WTC11 (cell line): ENCODE results near the gene SHF. TPM values are rescaled to one million over a fixed set of nuclear protein-coding genes. Genes with fewer than 3 reads are reported as not detected.
A peak's percentile ranks its signal among the peaks of the same experiment; 100 is the strongest.

Source experiments
- ATAC-seq: fragments of 200-7000 bp; cut with Tn5 transposase; 2 replicates; pipeline ENCODE4 v1.10.0; 2021; ENCODE audit warnings: mild to moderate bottlenecking, moderate library complexity
- CTCF ChIA-PET: fragments of 300-600 bp; sonication (Branson Sonifier 250); formaldehyde crosslinking; loops from one replicate; lab custom pipeline; 2021; ENCODE audit warnings: antibody characterized with exemption; lab: Charles Lee
- POLR2A ChIA-PET: fragments of 350-600 bp; sonication (Branson Sonifier 250); formaldehyde crosslinking; loops from one replicate; lab custom pipeline; 2021; ENCODE audit warnings: antibody characterized with exemption; lab: Charles Lee
- DNase-seq: peaks from one replicate; pipeline ENCODE4 v3.0.0; 2021; ENCODE audit warnings: low spot score
- H3K27ac Mint-ChIP-seq: 2 replicates; pipeline ENCODE4 v1.8.0; 2021; ENCODE audit warnings: mixed read lengths
- H3K27me3 Mint-ChIP-seq: 2 replicates; pipeline ENCODE4 v1.8.0; 2021; ENCODE audit warnings: low read depth, mild to moderate bottlenecking, moderate library complexity, mixed read lengths
- H3K36me3 Mint-ChIP-seq: 2 replicates; pipeline ENCODE4 v1.8.0; 2021; ENCODE audit warnings: mixed read lengths
- H3K4me1 Mint-ChIP-seq: 2 replicates; pipeline ENCODE4 v1.8.0; 2022; ENCODE audit warnings: mixed read lengths
- H3K4me3 Mint-ChIP-seq: 2 replicates; pipeline ENCODE4 v1.8.0; 2021; ENCODE audit warnings: mild to moderate bottlenecking, moderate library complexity, mixed read lengths
- H3K9me3 Mint-ChIP-seq: 2 replicates; pipeline ENCODE4 v1.8.0; 2021; ENCODE audit warnings: mixed read lengths
- MAX ChIP-seq: sonication (generic); formaldehyde crosslinking; IDR thresholded peaks from 2 replicates; pipeline ENCODE4 v1.8.0; 2022; ENCODE audit warnings: mild to moderate bottlenecking, missing genetic modification reagents
- PRRX2 ChIP-seq: fragments of 250-450 bp; sonication (Bioruptor Pico); IDR thresholded peaks from 2 replicates; pipeline ENCODE4 v1.8.0; 2021; ENCODE audit warnings: mild to moderate bottlenecking
- RORB ChIP-seq: fragments of 250-450 bp; sonication (Bioruptor Pico); IDR thresholded peaks from 2 replicates; pipeline ENCODE4 v1.9.0; 2021; ENCODE audit warnings: mild to moderate bottlenecking
- SMAD3 ChIP-seq: sonication (generic); formaldehyde crosslinking; IDR thresholded peaks from 2 replicates; pipeline ENCODE4 v1.8.0; 2022; ENCODE audit warnings: missing genetic modification reagents, mild to moderate bottlenecking, borderline replicate concordance
- TEAD1 ChIP-seq: sonication (generic); formaldehyde crosslinking; IDR thresholded peaks from 2 replicates; pipeline ENCODE4 v1.8.0; 2022; ENCODE audit warnings: mild to moderate bottlenecking, missing genetic modification reagents
- ZNF138 ChIP-seq: sonication (generic); formaldehyde crosslinking; conservative IDR thresholded peaks from 2 replicates; pipeline ENCODE4 v1.8.1; 2022; ENCODE audit warnings: mild to moderate bottlenecking, moderate library complexity, missing genetic modification reagents
- ZNF425 ChIP-seq: fragments of 250-450 bp; sonication (Bioruptor Pico); conservative IDR thresholded peaks from 2 replicates; pipeline ENCODE4 v1.9.0; 2021; ENCODE audit warnings: mild to moderate bottlenecking
- ZNF671 ChIP-seq: fragments of 250-450 bp; sonication (Bioruptor Pico); IDR thresholded peaks from 2 replicates; pipeline ENCODE4 v1.8.0; 2021; ENCODE audit warnings: mild to moderate bottlenecking
- total RNA-seq: library from RNA; stranded (reverse); gene quantifications from 3 replicates; pipeline ENCODE4 v1.2.3, GENCODE V29; 2021
- TF ChIP-seq, protein P1 (sequence below): fragments of 200-600 bp; IDR thresholded peaks from 2 replicates; pipeline ENCODE4 v1.8.0; 2022; ENCODE audit warnings: antibody characterized with exemption
- TF ChIP-seq, protein P2 (sequence below): sonication (generic); formaldehyde crosslinking; IDR thresholded peaks from 2 replicates; pipeline ENCODE4 v1.8.1; 2023; ENCODE audit warnings: mild to moderate bottlenecking, missing genetic modification reagents, moderate library complexity
- TF ChIP-seq, protein P3 (sequence below): fragments of 250-450 bp; sonication (Bioruptor Pico); IDR thresholded peaks from 2 replicates; pipeline ENCODE4 v1.9.0; 2021; ENCODE audit warnings: mild to moderate bottlenecking, borderline replicate concordance

SHF gene
- total RNA-seq, 1 experiment from 2014 or later, result 30.6 TPM

DNA sequence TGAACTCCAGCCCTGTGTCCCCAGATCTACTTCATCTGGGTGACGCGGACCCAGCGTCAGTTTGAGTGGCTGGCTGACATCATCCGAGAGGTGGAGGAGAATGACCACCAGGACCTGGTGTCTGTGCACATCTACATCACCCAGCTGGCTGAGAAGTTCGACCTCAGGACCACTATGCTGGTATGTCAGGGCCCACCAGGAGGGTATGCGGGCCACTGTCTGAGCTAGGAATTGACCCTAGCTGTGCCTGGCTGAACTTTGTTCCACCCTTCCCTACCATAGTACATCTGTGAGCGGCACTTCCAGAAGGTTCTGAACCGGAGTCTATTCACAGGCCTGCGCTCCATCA is 24.3 kb downstream of the SHF start (continued):
- TF ChIP-seq PRRX2 (CRISPR knock-in tag), result no peak
- TF ChIP-seq RORB (CRISPR knock-in tag), result no peak
- TF ChIP-seq ZNF138 (CRISPR knock-in tag), result no peak

DNA sequence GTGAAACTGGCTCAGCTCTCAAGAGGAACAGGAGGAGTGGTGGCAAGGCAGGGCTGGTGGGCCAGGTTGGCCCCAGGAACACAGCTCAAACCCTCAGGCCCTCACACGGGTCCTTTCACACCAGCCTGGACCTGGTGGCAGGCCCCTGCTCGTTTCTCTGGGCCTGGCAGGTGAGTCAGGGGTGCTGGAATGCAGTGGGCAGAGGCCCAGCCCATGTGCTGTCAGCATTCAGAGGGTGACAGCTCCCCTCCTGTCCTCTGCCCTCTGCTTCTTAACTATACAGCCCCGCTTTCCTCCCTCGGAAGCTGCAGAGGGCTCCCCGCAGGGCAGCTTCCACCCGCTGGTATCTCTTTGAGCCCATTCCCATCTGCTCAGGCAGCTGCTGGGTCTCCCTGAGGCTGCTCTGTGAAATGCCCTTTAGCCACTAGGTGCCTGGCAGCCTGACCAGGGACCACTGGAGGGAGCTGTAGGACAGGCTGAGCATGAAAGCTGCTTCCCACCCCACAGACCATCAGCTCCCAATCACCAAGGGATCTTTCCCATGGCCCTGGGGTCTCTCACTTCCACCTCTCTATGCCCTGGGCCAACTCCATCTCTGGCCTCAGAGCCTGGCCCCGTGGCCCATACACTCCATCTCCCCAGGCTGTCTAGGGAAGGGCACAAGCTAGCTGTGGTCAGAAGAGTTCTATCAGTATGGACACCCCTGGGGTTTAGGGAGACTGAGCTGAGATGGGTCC is 24.8 kb downstream of the SHF start:
- TF ChIP-seq SMAD3 (CRISPR knock-in tag), result no peak
- 0 out of 2 replicates have a peak, but pooled peaks have one; percentile 39 for TF ChIP-seq TEAD1 (CRISPR knock-in tag)
- peak; percentile 36; the same call in 1 of the 2 replicates for TF ChIP-seq MAX (CRISPR knock-in tag)
- TF ChIP-seq, protein P1, sequence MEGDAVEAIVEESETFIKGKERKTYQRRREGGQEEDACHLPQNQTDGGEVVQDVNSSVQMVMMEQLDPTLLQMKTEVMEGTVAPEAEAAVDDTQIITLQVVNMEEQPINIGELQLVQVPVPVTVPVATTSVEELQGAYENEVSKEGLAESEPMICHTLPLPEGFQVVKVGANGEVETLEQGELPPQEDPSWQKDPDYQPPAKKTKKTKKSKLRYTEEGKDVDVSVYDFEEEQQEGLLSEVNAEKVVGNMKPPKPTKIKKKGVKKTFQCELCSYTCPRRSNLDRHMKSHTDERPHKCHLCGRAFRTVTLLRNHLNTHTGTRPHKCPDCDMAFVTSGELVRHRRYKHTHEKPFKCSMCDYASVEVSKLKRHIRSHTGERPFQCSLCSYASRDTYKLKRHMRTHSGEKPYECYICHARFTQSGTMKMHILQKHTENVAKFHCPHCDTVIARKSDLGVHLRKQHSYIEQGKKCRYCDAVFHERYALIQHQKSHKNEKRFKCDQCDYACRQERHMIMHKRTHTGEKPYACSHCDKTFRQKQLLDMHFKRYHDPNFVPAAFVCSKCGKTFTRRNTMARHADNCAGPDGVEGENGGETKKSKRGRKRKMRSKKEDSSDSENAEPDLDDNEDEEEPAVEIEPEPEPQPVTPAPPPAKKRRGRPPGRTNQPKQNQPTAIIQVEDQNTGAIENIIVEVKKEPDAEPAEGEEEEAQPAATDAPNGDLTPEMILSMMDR, result peak; percentile 68
- TF ChIP-seq, all 79 proteins: peak for 3
- Mint-ChIP-seq H3K36me3 (no peaks in the 10 kb centered on the region), H3K9me3 (no peaks in the 10 kb centered on the region), H3K27me3 (peaks cover 19% of the 10 kb centered on the region), H3K4me1 (peaks cover 25% of the 10 kb centered on the region), H3K27ac (no peak overlapping the region), H3K4me3 (no peak overlapping the region)
- ATAC-seq (peak; percentile 70), DNase-seq (peak; percentile 90)
- POLR2A ChIA-PET, result interaction anchor here (1.0 to 1.7 kb wide), 5 partner anchors 9 to 239 kb away, joined by 3 to 7 read pairs (median 5); a partner anchor contains a TSS
- CTCF ChIA-PET, result interaction anchor here (0.6 to 5.9 kb wide), 60 partner anchors 8 to 543 kb away, joined by 3 to 156 read pairs (median 6); partner anchors contain the start of genes DUOX1, DUOXA1, GATM and SHF

GRCh38 chr15:45161666-45162065 is 26.1 kb downstream of the SHF start:
- H3K4me3 Mint-ChIP-seq, result no peak overlapping the region
- no peaks in the 10 kb centered on the region for H3K36me3 Mint-ChIP-seq
- TF ChIP-seq, protein P2, sequence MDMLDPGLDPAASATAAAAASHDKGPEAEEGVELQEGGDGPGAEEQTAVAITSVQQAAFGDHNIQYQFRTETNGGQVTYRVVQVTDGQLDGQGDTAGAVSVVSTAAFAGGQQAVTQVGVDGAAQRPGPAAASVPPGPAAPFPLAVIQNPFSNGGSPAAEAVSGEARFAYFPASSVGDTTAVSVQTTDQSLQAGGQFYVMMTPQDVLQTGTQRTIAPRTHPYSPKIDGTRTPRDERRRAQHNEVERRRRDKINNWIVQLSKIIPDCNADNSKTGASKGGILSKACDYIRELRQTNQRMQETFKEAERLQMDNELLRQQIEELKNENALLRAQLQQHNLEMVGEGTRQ, result no peak
- TF ChIP-seq ZNF671 (CRISPR knock-in tag) (no peak), TEAD1 (CRISPR knock-in tag) (no peak), ZNF425 (CRISPR knock-in tag) (no peak)
- TF ChIP-seq, protein P3, sequence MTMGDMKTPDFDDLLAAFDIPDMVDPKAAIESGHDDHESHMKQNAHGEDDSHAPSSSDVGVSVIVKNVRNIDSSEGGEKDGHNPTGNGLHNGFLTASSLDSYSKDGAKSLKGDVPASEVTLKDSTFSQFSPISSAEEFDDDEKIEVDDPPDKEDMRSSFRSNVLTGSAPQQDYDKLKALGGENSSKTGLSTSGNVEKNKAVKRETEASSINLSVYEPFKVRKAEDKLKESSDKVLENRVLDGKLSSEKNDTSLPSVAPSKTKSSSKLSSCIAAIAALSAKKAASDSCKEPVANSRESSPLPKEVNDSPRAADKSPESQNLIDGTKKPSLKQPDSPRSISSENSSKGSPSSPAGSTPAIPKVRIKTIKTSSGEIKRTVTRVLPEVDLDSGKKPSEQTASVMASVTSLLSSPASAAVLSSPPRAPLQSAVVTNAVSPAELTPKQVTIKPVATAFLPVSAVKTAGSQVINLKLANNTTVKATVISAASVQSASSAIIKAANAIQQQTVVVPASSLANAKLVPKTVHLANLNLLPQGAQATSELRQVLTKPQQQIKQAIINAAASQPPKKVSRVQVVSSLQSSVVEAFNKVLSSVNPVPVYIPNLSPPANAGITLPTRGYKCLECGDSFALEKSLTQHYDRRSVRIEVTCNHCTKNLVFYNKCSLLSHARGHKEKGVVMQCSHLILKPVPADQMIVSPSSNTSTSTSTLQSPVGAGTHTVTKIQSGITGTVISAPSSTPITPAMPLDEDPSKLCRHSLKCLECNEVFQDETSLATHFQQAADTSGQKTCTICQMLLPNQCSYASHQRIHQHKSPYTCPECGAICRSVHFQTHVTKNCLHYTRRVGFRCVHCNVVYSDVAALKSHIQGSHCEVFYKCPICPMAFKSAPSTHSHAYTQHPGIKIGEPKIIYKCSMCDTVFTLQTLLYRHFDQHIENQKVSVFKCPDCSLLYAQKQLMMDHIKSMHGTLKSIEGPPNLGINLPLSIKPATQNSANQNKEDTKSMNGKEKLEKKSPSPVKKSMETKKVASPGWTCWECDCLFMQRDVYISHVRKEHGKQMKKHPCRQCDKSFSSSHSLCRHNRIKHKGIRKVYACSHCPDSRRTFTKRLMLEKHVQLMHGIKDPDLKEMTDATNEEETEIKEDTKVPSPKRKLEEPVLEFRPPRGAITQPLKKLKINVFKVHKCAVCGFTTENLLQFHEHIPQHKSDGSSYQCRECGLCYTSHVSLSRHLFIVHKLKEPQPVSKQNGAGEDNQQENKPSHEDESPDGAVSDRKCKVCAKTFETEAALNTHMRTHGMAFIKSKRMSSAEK (CRISPR knock-in tag), result no peak
- H3K4me1 Mint-ChIP-seq, result peaks cover 22% of the 10 kb centered on the region
- no peaks in the 10 kb centered on the region for H3K9me3 Mint-ChIP-seq
- no peak for DNase-seq
- no peak for ATAC-seq
- POLR2A ChIA-PET, result no interaction called here
- CTCF ChIA-PET, result interaction anchor here (1.4 to 5.9 kb wide), 5 partner anchors 25 to 44 kb away, joined by 7 to 156 read pairs (median 36); partner anchors contain the start of gene SHF
- H3K27me3 Mint-ChIP-seq, result peaks cover 19% of the 10 kb centered on the region
- H3K27ac Mint-ChIP-seq, result no peak overlapping the region
